HepG2 (cell line): ENCODE data around the gene COQ8B. TPM values are rescaled to one million over a fixed set of nuclear protein-coding genes. Genes with fewer than 3 reads are reported as not detected.

Source experiments
- DMAP1 ChIP-seq: IDR thresholded peaks from 2 replicates; pipeline ENCODE4 v1.6.1; 2016
- EHMT2 ChIP-seq: fragments of 200-600 bp; sonication (generic); IDR thresholded peaks from 2 replicates; pipeline ENCODE4 v1.7.0; 2017; ENCODE audit warnings: antibody characterized with exemption, low read depth, low read length, borderline replicate concordance
- FOSL1 ChIP-seq: sonication (generic); formaldehyde crosslinking; IDR thresholded peaks from 2 replicates; pipeline ENCODE4 v1.9.0; 2021; ENCODE audit warnings: missing genetic modification reagents, borderline replicate concordance
- HDAC2 ChIP-seq: sonication (generic); formaldehyde crosslinking; IDR thresholded peaks from 2 replicates; pipeline ENCODE4 v1.4.0; 2020; ENCODE audit warnings: missing genetic modification reagents
- IRX3 ChIP-seq: sonication (generic); formaldehyde crosslinking; IDR thresholded peaks from 2 replicates; pipeline ENCODE4 v1.8.1; 2023; ENCODE audit warnings: mild to moderate bottlenecking, low read depth, missing genetic modification reagents, borderline replicate concordance
- KMT2B ChIP-seq: IDR thresholded peaks from 2 replicates; pipeline ENCODE4 v1.6.1; 2016; ENCODE audit warnings: missing genetic modification reagents, missing compliant biosample characterization
- MLLT10 ChIP-seq: sonication (generic); formaldehyde crosslinking; IDR thresholded peaks from 2 replicates; pipeline ENCODE4 v1.4.0; 2020; ENCODE audit warnings: missing genetic modification reagents
- NCOA5 ChIP-seq: sonication (generic); formaldehyde crosslinking; IDR thresholded peaks from 2 replicates; pipeline ENCODE4 v1.4.0; 2020; ENCODE audit warnings: missing genetic modification reagents
- NFKBIZ ChIP-seq: IDR thresholded peaks from 2 replicates; pipeline ENCODE4 v1.6.1; 2018; ENCODE audit warnings: missing genetic modification reagents, missing compliant biosample characterization
- NPAS2 ChIP-seq: sonication (generic); formaldehyde crosslinking; IDR thresholded peaks from 2 replicates; pipeline ENCODE4 v1.8.0; 2022; ENCODE audit warnings: mild to moderate bottlenecking, missing genetic modification reagents, borderline replicate concordance
- NR2F1 ChIP-seq, 2 experiments: fragments of 450-650 bp in 1 of 2; formaldehyde crosslinking in 1 of 2; IDR thresholded peaks; 2 replicates each; pipeline versions ENCODE4 v1.5.0 to v1.6.1; 2016 to 2020; ENCODE audit warnings: mild to moderate bottlenecking in 1 of 2, missing compliant biosample characterization in 1 of 2, missing genetic modification reagents in 1 of 2, moderate library complexity in 1 of 2
- SMARCC2 ChIP-seq: fragments of 450-650 bp; IDR thresholded peaks from 2 replicates; pipeline ENCODE4 v1.6.1; 2017; ENCODE audit warnings: antibody characterized with exemption, mild to moderate bottlenecking
- TBX2 ChIP-seq: sonication (generic); formaldehyde crosslinking; IDR thresholded peaks from 2 replicates; pipeline ENCODE4 v1.5.0; 2020; ENCODE audit warnings: missing genetic modification reagents, mild to moderate bottlenecking, borderline replicate concordance
- ZNF441 ChIP-seq: sonication (generic); formaldehyde crosslinking; IDR thresholded peaks from 2 replicates; pipeline ENCODE4 v1.7.0; 2021; ENCODE audit warnings: missing genetic modification reagents, borderline replicate concordance
- ZNF737 ChIP-seq: sonication (generic); formaldehyde crosslinking; IDR thresholded peaks from 2 replicates; pipeline ENCODE4 v1.5.0; 2020; ENCODE audit warnings: missing genetic modification reagents, mild to moderate bottlenecking, borderline replicate concordance
- ZNF883 ChIP-seq: sonication (generic); formaldehyde crosslinking; IDR thresholded peaks from 2 replicates; pipeline ENCODE4 v1.5.1; 2020; ENCODE audit warnings: mild to moderate bottlenecking, missing genetic modification reagents; ENCODE audit errors: not compliant biosample characterization
- polyA plus RNA-seq, 8 experiments: library from polyadenylated mRNA; depleted of rRNA in 3 of 8; stranded (reverse) in 7 of 8; unstranded in 1 of 8; fragments of >200 nt; fragmentation: Illumina TruSeq in 4 of 8; extraction: Trizol in 4 of 8; gene quantifications; 2 replicates each; pipeline versions ENCODE4 v1.2.1 to v1.2.3, GENCODE V29; 2011 to 2016; ENCODE audit warnings: low read depth in 4 of 8, missing spikeins in 1 of 8, mixed read lengths in 1 of 8; ENCODE audit not compliant: insufficient read depth in 1 of 8
- total RNA-seq, 5 experiments: library from RNA; depleted of rRNA; stranded (reverse); fragments of >200 nt; fragmentation: Illumina TruSeq; extraction: Trizol; gene quantifications; 2 replicates each; pipeline ENCODE4 v1.2.3, GENCODE V29; 2016; ENCODE audit warnings: low read depth in 1 of 5
- TF ChIP-seq, protein P1 (sequence below): sonication (generic); formaldehyde crosslinking; IDR thresholded peaks from 2 replicates; pipeline ENCODE4 v1.8.0; 2023; ENCODE audit warnings: mild to moderate bottlenecking, missing genetic modification reagents
- TF ChIP-seq, protein P2 (sequence below): IDR thresholded peaks from 2 replicates; pipeline ENCODE4 v1.6.1; 2018; ENCODE audit warnings: missing genetic modification reagents
- TF ChIP-seq, protein P3 (sequence below): sonication (generic); formaldehyde crosslinking; IDR thresholded peaks from 2 replicates; pipeline ENCODE4 v1.4.0; 2020; ENCODE audit warnings: missing genetic modification reagents
- TF ChIP-seq, protein P4 (sequence below): sonication (generic); formaldehyde crosslinking; IDR thresholded peaks from 2 replicates; pipeline ENCODE4 v1.4.0; 2020; ENCODE audit warnings: mild to moderate bottlenecking, missing genetic modification reagents
- TF ChIP-seq, protein P5 (sequence below): sonication (generic); formaldehyde crosslinking; IDR thresholded peaks from 2 replicates; pipeline ENCODE4 v1.4.0; 2020; ENCODE audit warnings: mild to moderate bottlenecking, missing genetic modification reagents
- TF ChIP-seq, protein P6 (sequence below): sonication (generic); formaldehyde crosslinking; IDR thresholded peaks from 2 replicates; pipeline ENCODE4 v1.4.0; 2020; ENCODE audit warnings: missing genetic modification reagents

COQ8B gene
- total and polyA plus RNA-seq, 2 of the 13 experiments (the other 11 are each of a cell fraction or from before 2014, with no cell fraction given): 12.3 to 17.2 TPM

DNA sequence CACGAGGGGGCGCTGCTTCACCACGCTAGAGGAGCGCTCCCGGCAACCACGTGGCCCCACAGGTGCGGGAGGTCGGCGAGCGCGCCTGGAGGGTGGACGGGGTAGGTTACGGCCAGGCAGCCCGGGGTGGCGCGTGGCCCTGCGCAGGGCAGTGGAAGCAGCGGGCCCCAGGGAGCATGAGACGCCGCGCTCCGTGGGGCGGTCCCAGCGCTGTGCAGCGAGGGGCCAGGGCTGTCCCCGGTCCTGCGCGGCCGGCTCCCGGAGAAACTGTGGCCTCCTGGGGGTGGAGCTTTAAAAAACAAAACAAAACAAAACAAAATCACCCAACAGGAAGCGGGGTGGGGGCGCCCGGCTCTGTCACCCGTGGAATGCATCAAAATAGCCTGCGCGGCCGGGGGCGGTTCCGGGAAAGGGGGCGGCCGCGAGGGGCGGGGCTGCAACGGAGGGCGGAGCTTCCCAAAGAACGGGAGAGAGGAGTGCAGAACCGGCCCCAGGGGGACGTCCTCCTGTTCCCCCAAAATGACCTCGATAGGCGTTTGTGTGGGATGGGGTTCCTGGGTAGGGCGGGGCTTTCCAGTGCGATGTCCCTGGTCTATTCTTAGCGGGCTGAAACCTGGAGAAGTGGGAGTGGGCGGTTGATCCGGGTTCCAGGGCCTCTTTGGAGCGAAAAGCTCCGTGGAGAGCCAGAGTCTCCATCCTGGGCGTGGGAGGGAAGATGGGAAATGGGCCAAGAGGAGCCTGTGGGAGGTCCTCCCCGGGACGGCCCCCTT lies 53.6 kb downstream of the COQ8B start (continued):
- TF ChIP-seq, protein P1, sequence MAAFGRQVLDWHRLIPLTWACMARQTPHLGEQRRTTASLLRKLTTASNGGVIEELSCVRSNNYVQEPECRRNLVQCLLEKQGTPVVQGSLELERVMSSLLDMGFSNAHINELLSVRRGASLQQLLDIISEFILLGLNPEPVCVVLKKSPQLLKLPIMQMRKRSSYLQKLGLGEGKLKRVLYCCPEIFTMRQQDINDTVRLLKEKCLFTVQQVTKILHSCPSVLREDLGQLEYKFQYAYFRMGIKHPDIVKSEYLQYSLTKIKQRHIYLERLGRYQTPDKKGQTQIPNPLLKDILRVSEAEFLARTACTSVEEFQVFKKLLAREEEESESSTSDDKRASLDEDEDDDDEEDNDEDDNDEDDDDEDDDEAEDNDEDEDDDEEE: 0 out of 2 replicates have a peak, but pooled peaks have one; percentile 46
- TF ChIP-seq, protein P2, sequence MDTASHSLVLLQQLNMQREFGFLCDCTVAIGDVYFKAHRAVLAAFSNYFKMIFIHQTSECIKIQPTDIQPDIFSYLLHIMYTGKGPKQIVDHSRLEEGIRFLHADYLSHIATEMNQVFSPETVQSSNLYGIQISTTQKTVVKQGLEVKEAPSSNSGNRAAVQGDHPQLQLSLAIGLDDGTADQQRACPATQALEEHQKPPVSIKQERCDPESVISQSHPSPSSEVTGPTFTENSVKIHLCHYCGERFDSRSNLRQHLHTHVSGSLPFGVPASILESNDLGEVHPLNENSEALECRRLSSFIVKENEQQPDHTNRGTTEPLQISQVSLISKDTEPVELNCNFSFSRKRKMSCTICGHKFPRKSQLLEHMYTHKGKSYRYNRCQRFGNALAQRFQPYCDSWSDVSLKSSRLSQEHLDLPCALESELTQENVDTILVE: 0 out of 2 replicates have a peak, but pooled peaks have one; percentile 40
- TF ChIP-seq NR2F1 (CRISPR knock-in tag; IDR thresholded peaks at IDR 0.05) (no peak), NCOA5 (no peak), EHMT2 (no peak), DMAP1 (CRISPR knock-in tag) (peak; percentile 91), HDAC2 (CRISPR knock-in tag) (peak; percentile 31; the same call in 1 of the 2 replicates), MLLT10 (CRISPR knock-in tag) (no peak), ZNF883 (peak; percentile 83), NPAS2 (CRISPR knock-in tag) (no peak), SMARCC2 (no peak), ZNF441 (CRISPR knock-in tag) (no peak), NFKBIZ (CRISPR knock-in tag) (no peak), FOSL1 (peak; percentile 16; the same call in 1 of the 2 replicates), KMT2B (0 out of 2 replicates have a peak, but pooled peaks have one; percentile 44), TBX2 (CRISPR knock-in tag) (peak; percentile 23; the same call in 1 of the 2 replicates), ZNF737 (no peak), IRX3 (CRISPR knock-in tag) (no peak)
- TF ChIP-seq, protein P3, sequence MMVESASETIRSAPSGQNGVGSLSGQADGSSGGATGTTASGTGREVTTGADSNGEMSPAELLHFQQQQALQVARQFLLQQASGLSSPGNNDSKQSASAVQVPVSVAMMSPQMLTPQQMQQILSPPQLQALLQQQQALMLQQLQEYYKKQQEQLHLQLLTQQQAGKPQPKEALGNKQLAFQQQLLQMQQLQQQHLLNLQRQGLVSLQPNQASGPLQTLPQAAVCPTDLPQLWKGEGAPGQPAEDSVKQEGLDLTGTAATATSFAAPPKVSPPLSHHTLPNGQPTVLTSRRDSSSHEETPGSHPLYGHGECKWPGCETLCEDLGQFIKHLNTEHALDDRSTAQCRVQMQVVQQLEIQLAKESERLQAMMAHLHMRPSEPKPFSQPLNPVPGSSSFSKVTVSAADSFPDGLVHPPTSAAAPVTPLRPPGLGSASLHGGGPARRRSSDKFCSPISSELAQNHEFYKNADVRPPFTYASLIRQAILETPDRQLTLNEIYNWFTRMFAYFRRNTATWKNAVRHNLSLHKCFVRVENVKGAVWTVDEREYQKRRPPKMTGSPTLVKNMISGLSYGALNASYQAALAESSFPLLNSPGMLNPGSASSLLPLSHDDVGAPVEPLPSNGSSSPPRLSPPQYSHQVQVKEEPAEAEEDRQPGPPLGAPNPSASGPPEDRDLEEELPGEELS (CRISPR knock-in tag): no peak
- TF ChIP-seq, protein P4, sequence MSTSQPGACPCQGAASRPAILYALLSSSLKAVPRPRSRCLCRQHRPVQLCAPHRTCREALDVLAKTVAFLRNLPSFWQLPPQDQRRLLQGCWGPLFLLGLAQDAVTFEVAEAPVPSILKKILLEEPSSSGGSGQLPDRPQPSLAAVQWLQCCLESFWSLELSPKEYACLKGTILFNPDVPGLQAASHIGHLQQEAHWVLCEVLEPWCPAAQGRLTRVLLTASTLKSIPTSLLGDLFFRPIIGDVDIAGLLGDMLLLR: peak; percentile 94; the same call in 1 of the 2 replicates
- TF ChIP-seq, protein P5, sequence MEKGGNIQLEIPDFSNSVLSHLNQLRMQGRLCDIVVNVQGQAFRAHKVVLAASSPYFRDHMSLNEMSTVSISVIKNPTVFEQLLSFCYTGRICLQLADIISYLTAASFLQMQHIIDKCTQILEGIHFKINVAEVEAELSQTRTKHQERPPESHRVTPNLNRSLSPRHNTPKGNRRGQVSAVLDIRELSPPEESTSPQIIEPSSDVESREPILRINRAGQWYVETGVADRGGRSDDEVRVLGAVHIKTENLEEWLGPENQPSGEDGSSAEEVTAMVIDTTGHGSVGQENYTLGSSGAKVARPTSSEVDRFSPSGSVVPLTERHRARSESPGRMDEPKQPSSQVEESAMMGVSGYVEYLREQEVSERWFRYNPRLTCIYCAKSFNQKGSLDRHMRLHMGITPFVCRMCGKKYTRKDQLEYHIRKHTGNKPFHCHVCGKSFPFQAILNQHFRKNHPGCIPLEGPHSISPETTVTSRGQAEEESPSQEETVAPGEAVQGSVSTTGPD (CRISPR knock-in tag): no peak
- TF ChIP-seq, protein P6, sequence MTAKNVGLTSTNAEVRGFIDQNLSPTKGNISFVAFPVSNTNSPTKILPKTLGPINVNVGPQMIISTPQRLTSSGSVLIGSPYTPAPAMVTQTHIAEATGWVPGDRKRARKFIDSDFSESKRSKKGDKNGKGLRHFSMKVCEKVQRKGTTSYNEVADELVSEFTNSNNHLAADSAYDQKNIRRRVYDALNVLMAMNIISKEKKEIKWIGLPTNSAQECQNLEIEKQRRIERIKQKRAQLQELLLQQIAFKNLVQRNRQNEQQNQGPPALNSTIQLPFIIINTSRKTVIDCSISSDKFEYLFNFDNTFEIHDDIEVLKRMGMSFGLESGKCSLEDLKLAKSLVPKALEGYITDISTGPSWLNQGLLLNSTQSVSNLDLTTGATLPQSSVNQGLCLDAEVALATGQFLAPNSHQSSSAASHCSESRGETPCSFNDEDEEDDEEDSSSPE (CRISPR knock-in tag): peak; percentile 87
